Liver (tissue), 9 donors: ENCODE results near the gene BLTP1. TPM values are rescaled to one million over a fixed set of nuclear protein-coding genes. Genes with fewer than 3 reads are reported as not detected.
"Not testable (repeated sequence)": the region's sequence is repeated elsewhere in the genome, so short reads cannot be mapped to it uniquely, and the experiment has no call there.

Source experiments
- DNase-seq: peaks from one replicate; pipeline ENCODE4 v3.0.0-alpha.2; 2017; ENCODE audit warnings: low spot score
- H3K27ac ChIP-seq, 2 donors: one replicate each; pipeline ENCODE4 v1.7.0; 2013; ENCODE audit warnings: inconsistent platforms in 2 of 2, low read length in 2 of 2, control low read depth in 1 of 2, low read depth in 1 of 2, mild to moderate bottlenecking in 1 of 2
- H3K27me3 ChIP-seq, 4 donors: one replicate each; pipeline versions ENCODE4 v1.6.1 to v1.7.0; 2013; ENCODE audit warnings: low read length in 3 of 4, inconsistent platforms in 1 of 4, mild to moderate bottlenecking in 1 of 4, moderate library complexity in 1 of 4; ENCODE audit not compliant: control insufficient read depth in 4 of 4, insufficient read depth in 4 of 4
- H3K36me3 ChIP-seq, 4 donors: one replicate each; pipeline versions ENCODE4 v1.6.1 to v1.7.0; 2013; ENCODE audit warnings: low read length in 3 of 4, mild to moderate bottlenecking in 3 of 4, low read depth in 1 of 4, moderate library complexity in 1 of 4; ENCODE audit not compliant: control insufficient read depth in 4 of 4, insufficient read depth in 3 of 4
- H3K4me1 ChIP-seq, 4 donors: one replicate each; pipeline versions ENCODE4 v1.6.1 to v1.7.0; 2013; ENCODE audit warnings: low read length in 3 of 4, mild to moderate bottlenecking in 3 of 4, moderate library complexity in 1 of 4; ENCODE audit not compliant: control insufficient read depth in 4 of 4, insufficient read depth in 4 of 4
- H3K4me3 ChIP-seq, 3 donors: one replicate each; pipeline versions ENCODE4 v1.6.1 to v1.7.0; 2013; ENCODE audit warnings: low read length in 3 of 3, control low read depth in 1 of 3, low read depth in 1 of 3, mild to moderate bottlenecking in 1 of 3
- H3K9ac ChIP-seq, 2 donors: one replicate each; pipeline ENCODE4 v1.7.0; 2013; ENCODE audit warnings: low read length in 2 of 2, mild to moderate bottlenecking in 2 of 2, moderate library complexity in 2 of 2, control low read depth in 1 of 2, low read depth in 1 of 2
- H3K9me3 ChIP-seq, 4 donors: one replicate each; pipeline versions ENCODE4 v1.6.1 to v1.7.0; 2013; ENCODE audit warnings: low read length in 3 of 4; ENCODE audit not compliant: control insufficient read depth in 4 of 4
- ATF3 ChIP-seq: IDR thresholded peaks from 2 replicates; pipeline ENCODE4 v1.6.1; 2016; ENCODE audit warnings: antibody characterized with exemption
- FOXA1 ChIP-seq: IDR thresholded peaks from 2 replicates; pipeline ENCODE4 v1.6.1; 2016; ENCODE audit warnings: antibody characterized with exemption
- FOXA2 ChIP-seq: IDR thresholded peaks from 2 replicates; pipeline ENCODE4 v1.6.1; 2016; ENCODE audit warnings: antibody characterized with exemption
- GABPA ChIP-seq, 2 donors: IDR thresholded peaks in 1 of 2; conservative IDR thresholded peaks in 1 of 2; 2 replicates each; pipeline ENCODE4 v1.6.1; 2016; ENCODE audit warnings: antibody characterized with exemption in 2 of 2, mild to moderate bottlenecking in 1 of 2, moderate library complexity in 1 of 2
- HNF4A ChIP-seq, 2 donors: conservative IDR thresholded peaks; 2 replicates each; pipeline ENCODE4 v1.6.1; 2016; ENCODE audit warnings: antibody characterized with exemption in 2 of 2, mild to moderate bottlenecking in 2 of 2
- HNF4G ChIP-seq: IDR thresholded peaks from 2 replicates; pipeline ENCODE4 v1.6.1; 2016; ENCODE audit warnings: antibody characterized with exemption
- JUND ChIP-seq, 2 donors: IDR thresholded peaks; 2 replicates each; pipeline ENCODE4 v1.6.1; 2016; ENCODE audit warnings: antibody characterized with exemption in 2 of 2
- NR2F2 ChIP-seq: IDR thresholded peaks from 2 replicates; pipeline ENCODE4 v1.6.1; 2016; ENCODE audit warnings: antibody characterized with exemption
- RAD21 ChIP-seq, 2 donors: IDR thresholded peaks; 2 replicates each; pipeline ENCODE4 v1.6.1; 2016; ENCODE audit warnings: antibody characterized with exemption in 2 of 2, mild to moderate bottlenecking in 2 of 2
- SP1 ChIP-seq: IDR thresholded peaks from 2 replicates; pipeline ENCODE4 v1.6.1; 2018; ENCODE audit warnings: antibody characterized with exemption, mild to moderate bottlenecking
- ZBTB33 ChIP-seq: IDR thresholded peaks from 2 replicates; pipeline ENCODE4 v1.6.1; 2016; ENCODE audit warnings: antibody characterized with exemption
- WGBS: extraction: QIAGEN DNeasy Blood & Tissue Kit; methylation state at CpG from one replicate; pipeline ENCODE4 v1.1.7; 2013; 5-methylcytosine and 5-hydroxymethylcytosine counted together
- polyA plus RNA-seq, 2 donors: library from polyadenylated mRNA; stranded (reverse) in 1 of 2; unstranded in 1 of 2; fragments of 200-250 nt in 1 of 2; fragments of >200 nt in 1 of 2; fragmentation: Nextera tagmentation in 1 of 2; extraction: Ambion mirVana in 1 of 2; gene quantifications; one replicate each; pipeline versions ENCODE4 v1.2.1 to v1.2.3, GENCODE V29; 2013 to 2015
- total RNA-seq, 2 donors: library from RNA; depleted of rRNA; stranded (reverse); fragments of >200 nt; gene quantifications; one replicate each; pipeline ENCODE4 v1.2.3, GENCODE V29; 2014
- TF ChIP-seq, protein P1 (sequence below): fragments of 150-350 bp; IDR thresholded peaks from 2 replicates; pipeline ENCODE4 v1.5.1; 2017; ENCODE audit warnings: improper control_type of control experiment, low read depth, low read length; ENCODE audit not compliant: missing input control
- TF ChIP-seq, protein P2 (sequence below): IDR thresholded peaks from 2 replicates; pipeline ENCODE4 v1.6.1; 2016; ENCODE audit warnings: antibody characterized with exemption, mild to moderate bottlenecking
- TF ChIP-seq, protein P3 (sequence below): IDR thresholded peaks from 2 replicates; pipeline ENCODE4 v1.6.1; 2016; ENCODE audit warnings: antibody characterized with exemption
- donor health status: healthy.
- donor health status: healthy.
- donor health status: healthy.
- donor health status: healthy.
- donor health status: healthy.

BLTP1 gene
- total and polyA plus RNA-seq, 4 donors: 10.6 to 70.9 (median 25.3) TPM

GRCh38 chr4:122107680-122108079 is 44.5 kb upstream of the BLTP1 start:
- H3K27ac ChIP-seq: no peak overlapping the region
- no peak for DNase-seq
- H3K4me1 ChIP-seq: no peaks in the 10 kb centered on the region
- H3K9me3 ChIP-seq: peaks cover 0 to 3% (median 0%) of the 10 kb centered on the region in 4 donors
- H3K4me3 ChIP-seq: no peak overlapping the region
- WGBS: 66% methylated on average over 2 of the region's 2 CpGs
- no peak overlapping the region for H3K9ac ChIP-seq
- no peaks in the 10 kb centered on the region for H3K27me3 ChIP-seq
- H3K36me3 ChIP-seq: no peaks in the 10 kb centered on the region
- TF ChIP-seq, protein P1, sequence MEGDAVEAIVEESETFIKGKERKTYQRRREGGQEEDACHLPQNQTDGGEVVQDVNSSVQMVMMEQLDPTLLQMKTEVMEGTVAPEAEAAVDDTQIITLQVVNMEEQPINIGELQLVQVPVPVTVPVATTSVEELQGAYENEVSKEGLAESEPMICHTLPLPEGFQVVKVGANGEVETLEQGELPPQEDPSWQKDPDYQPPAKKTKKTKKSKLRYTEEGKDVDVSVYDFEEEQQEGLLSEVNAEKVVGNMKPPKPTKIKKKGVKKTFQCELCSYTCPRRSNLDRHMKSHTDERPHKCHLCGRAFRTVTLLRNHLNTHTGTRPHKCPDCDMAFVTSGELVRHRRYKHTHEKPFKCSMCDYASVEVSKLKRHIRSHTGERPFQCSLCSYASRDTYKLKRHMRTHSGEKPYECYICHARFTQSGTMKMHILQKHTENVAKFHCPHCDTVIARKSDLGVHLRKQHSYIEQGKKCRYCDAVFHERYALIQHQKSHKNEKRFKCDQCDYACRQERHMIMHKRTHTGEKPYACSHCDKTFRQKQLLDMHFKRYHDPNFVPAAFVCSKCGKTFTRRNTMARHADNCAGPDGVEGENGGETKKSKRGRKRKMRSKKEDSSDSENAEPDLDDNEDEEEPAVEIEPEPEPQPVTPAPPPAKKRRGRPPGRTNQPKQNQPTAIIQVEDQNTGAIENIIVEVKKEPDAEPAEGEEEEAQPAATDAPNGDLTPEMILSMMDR: no peak
- TF ChIP-seq HNF4G: no peak
- TF ChIP-seq, protein P2, sequence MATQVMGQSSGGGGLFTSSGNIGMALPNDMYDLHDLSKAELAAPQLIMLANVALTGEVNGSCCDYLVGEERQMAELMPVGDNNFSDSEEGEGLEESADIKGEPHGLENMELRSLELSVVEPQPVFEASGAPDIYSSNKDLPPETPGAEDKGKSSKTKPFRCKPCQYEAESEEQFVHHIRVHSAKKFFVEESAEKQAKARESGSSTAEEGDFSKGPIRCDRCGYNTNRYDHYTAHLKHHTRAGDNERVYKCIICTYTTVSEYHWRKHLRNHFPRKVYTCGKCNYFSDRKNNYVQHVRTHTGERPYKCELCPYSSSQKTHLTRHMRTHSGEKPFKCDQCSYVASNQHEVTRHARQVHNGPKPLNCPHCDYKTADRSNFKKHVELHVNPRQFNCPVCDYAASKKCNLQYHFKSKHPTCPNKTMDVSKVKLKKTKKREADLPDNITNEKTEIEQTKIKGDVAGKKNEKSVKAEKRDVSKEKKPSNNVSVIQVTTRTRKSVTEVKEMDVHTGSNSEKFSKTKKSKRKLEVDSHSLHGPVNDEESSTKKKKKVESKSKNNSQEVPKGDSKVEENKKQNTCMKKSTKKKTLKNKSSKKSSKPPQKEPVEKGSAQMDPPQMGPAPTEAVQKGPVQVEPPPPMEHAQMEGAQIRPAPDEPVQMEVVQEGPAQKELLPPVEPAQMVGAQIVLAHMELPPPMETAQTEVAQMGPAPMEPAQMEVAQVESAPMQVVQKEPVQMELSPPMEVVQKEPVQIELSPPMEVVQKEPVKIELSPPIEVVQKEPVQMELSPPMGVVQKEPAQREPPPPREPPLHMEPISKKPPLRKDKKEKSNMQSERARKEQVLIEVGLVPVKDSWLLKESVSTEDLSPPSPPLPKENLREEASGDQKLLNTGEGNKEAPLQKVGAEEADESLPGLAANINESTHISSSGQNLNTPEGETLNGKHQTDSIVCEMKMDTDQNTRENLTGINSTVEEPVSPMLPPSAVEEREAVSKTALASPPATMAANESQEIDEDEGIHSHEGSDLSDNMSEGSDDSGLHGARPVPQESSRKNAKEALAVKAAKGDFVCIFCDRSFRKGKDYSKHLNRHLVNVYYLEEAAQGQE: no peak
- no peak for TF ChIP-seq RAD21 (IDR thresholded peaks at IDR 0.05)
- TF ChIP-seq FOXA1: no peak
- TF ChIP-seq HNF4A (conservative IDR thresholded peaks at IDR 0.05): no peak
- no peak for TF ChIP-seq NR2F2
- TF ChIP-seq FOXA2: no peak
- TF ChIP-seq SP1: no peak
- TF ChIP-seq, protein P3, sequence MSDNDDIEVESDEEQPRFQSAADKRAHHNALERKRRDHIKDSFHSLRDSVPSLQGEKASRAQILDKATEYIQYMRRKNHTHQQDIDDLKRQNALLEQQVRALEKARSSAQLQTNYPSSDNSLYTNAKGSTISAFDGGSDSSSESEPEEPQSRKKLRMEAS: no peak

GRCh38 chr4:122110304-122110703 is 41.8 kb upstream of the BLTP1 start:
- 85% methylated on average over 14 of the region's 14 CpGs for WGBS
- H3K9me3 ChIP-seq, H3K9ac ChIP-seq, DNase-seq, H3K4me3 ChIP-seq, H3K27me3 ChIP-seq, H3K27ac ChIP-seq, H3K36me3 ChIP-seq, H3K4me1 ChIP-seq: not testable (repeated sequence)

DNA sequence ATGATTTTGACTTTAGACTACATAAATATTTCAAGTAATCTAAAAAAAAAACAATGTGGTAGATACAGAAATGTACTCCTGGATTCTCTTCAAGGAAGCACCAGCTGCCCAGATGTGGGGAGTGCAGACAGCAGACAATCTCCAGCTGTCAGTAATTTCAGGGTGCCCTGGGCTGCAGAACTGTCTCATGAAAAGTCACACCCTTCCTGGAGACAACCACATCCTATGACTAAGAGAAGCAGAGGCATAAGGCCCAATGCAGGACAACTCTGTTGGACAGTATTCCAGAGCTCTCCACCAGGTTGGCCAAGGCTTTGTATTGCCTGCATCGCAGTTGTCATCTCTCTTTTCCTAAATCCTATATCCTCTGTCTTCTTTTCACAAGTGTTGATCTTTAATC is 34.4 kb upstream of the BLTP1 start:
- Histone ChIP-seq H3K9me3 (peaks cover 0 to 4% (median 1%) of the 10 kb centered on the region in 4 donors), H3K27me3 (no peaks in the 10 kb centered on the region), H3K4me1 (no peaks in the 10 kb centered on the region), H3K9ac (no peak overlapping the region), H3K27ac (no peak overlapping the region), H3K4me3 (no peak overlapping the region), H3K36me3 (no peaks in the 10 kb centered on the region)
- no peak for DNase-seq
- no peak for TF ChIP-seq ATF3
- TF ChIP-seq FOXA1: no peak
- no peak for TF ChIP-seq SP1
- TF ChIP-seq, protein P2: no peak
- TF ChIP-seq, protein P1: no peak
- no peak for TF ChIP-seq ZBTB33
- TF ChIP-seq GABPA (IDR thresholded peaks at IDR 0.05 in 1 of 2, conservative IDR thresholded peaks at IDR 0.05 in 1 of 2): no peak
- TF ChIP-seq JUND (IDR thresholded peaks at IDR 0.05): no peak
- WGBS: 77% methylated on average over 1 of the region's 1 CpG
